ENCODE data around the gene C1QTNF2.

GRCh38 chr5:160366230-160366629 is 4.2 kb downstream of the C1QTNF2 start:
- no peak for TF ChIP-seq CTCF (IDR thresholded peaks at IDR 0.05; ENCODE audit: low read depth, low read length, missing input control)
- no peak for TF ChIP-seq REST (IDR thresholded peaks at IDR 0.05)
- no peak for TF ChIP-seq FOXA1 (IDR thresholded peaks at IDR 0.05)
- TF ChIP-seq JUND (IDR thresholded peaks at IDR 0.05): no peak
- no peak for TF ChIP-seq RXRA (IDR thresholded peaks at IDR 0.05)
- TF ChIP-seq YY1 (IDR thresholded peaks at IDR 0.05): no peak
- no peak for TF ChIP-seq MAX (IDR thresholded peaks at IDR 0.05)
- TF ChIP-seq TAF1 (conservative IDR thresholded peaks at IDR 0.05): no peak
- TF ChIP-seq NR2F2 (IDR thresholded peaks at IDR 0.05): no peak
- no peak for TF ChIP-seq RAD21 (IDR thresholded peaks at IDR 0.05)
- TF ChIP-seq ZBTB33 (IDR thresholded peaks at IDR 0.05): no peak
- no peak for TF ChIP-seq GABPA (IDR thresholded peaks at IDR 0.05 in 1 of 2, conservative IDR thresholded peaks at IDR 0.05 in 1 of 2)
